Activated T-helper 1 cell treated with anti-CD3 and anti-CD28 coated beads, Interleukin-2, amount 50 U/mL, for 16 hours (primary cell): Measurements from ENCODE around the gene SUCLG2.
A peak's percentile ranks its signal among the peaks of the same experiment; 100 is the strongest.

ENCODE experiments used
- DNase-seq, 2 donors: peaks; one replicate each; pipeline ENCODE4 v3.0.0-alpha.2; 2020; ENCODE audit warnings: low read depth in 1 of 2, low spot score in 1 of 2

The SUCLG2 gene

DNA sequence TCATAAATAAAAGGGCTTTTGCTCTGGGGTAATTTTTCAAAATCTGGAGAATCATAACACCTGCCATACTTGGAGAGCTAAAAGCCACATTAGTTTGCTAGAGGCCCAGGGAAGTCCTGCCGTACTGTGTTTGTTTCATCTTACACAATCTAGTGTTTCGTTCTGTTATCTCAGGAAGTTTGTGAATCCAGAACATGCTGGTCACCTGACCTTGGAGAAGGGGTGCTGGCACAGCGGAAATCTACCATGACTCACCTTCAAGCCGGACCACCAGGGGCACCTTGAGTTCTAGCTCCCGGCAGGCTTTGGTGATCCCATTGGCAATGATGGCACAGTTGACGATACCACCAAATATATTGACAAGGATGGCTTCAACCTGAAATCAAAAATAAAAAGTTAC, 253.9 kb downstream of the SUCLG2 start:
- DNase-seq: no peak

DNA sequence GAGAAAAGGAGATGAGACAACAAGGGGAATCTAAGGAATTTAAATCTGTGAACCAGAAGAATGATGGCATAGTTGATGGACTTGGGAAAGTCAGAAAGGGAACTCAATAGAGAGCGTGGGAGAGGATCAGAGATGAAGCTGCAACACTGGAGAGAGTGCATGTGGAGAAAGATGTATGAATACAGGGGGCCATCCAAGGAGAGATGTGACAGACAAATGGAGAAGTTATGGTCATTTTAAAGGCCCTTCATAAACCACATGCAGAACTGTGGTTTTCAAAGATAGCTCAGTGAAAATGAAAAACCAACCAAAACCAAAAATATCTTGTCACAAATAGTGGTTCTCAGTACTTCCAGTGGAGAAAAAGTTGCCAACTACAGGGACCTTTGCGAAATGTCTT, 265.2 kb downstream of the SUCLG2 start:
- no peak for DNase-seq

DNA sequence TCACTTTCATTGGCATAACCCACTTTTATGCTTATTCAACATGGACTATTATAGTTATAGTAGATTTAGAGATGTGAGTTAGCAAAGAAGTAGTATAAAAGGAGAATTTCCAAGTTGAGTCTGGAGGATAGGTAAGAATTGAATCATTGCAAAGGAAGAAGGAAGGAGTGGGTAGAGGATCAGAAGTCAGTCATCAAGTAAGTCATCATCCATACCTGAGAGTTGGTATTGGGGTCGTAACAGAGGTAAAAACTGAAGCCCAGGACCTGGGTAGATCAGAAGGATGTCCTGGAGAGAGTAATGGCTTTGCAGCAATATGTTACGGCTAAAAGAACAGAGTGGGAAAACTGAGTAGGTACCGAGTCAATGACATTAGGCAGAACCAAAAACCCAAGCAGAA, 265.7 kb downstream of the SUCLG2 start:
- DNase-seq: no peak

DNA sequence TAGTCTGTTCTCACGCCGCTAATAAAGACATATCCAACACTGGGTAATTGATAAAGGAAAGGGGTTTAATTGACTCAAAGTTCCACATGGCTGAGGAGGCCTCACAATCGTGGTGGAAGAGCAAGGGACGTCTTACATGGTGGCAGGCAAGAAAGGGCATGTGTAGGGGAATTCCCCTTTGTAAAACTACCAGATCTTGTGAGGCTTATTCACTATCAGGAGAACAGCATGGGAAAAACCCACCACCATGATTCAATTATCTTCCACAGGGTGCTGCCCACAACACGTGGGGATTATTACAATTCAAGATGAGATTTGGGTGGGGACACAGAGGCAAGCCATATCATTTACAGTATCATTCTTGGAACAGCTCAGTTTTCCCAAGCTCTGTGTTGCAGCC, 268.0 kb downstream of the SUCLG2 start:
- no peak for DNase-seq

DNA sequence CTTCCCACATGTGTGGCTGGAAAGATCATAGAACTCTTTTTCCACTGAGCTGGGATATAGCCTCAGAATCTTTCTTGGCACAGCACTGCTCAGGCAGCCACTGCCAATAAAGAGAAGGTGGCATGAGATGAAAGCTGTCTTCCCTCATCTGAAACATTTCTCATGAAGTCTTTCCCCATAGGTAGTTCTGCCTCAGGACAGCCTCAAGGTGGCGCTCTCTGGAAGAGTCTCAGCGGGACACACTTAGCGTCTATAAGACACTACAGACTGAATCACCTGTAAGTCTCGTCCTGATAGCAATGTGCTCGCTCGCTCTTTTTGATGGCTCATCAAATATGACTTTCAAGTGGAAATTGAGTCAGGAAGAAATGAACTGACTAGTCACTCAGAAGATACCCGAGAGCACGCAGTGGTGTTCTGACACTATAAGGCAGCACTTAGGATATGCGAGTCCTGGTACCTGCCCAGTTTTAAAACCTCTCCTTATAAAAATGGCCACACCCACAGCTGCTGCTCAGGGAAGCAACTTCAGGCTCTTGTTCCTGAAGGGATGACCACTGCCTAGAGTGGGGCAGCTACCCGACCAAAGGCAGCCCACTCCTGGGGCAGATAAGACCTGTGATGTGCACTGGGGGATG, 269.5 kb downstream of the SUCLG2 start:
- peak in 1 of 2 donors; percentile 8 for DNase-seq

DNA sequence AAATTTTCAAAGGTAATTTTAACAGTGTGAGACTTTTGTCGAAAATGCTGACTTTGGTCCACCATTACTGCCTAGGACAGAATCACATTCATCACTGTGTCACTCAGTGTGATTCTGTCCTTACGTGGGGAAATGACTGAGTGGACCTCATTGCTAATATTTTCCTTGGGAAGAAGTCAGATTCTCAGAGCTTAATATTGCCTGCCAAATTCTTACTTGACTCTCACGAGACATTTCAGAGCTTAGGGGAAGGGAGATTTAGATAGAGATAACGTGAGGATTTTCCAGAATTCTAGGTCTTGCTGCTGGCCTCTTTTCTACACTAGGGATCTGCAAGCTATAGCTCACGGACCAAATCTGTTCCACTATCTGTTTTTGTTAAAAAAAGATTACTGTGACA, 270.4 kb downstream of the SUCLG2 start:
- DNase-seq: no peak

DNA sequence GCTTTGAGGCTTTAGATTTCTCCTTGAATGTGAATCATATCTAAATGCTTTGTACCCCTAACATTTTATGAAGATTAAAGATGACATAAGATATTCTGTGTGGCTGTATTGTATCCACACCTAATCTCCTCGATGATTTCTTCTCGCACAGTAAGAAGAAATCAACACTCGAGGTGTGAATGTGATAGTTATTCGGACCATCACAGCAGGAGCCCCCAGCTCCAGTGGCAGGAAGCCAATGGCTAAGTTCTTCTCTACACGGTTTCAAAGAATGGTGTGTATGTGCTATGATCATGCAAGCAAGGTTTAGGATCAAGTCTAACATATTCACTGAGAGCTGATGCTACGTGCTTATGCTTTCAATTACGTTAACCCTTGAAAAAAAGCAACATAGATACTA, 271.0 kb downstream of the SUCLG2 start:
- no peak for DNase-seq

DNA sequence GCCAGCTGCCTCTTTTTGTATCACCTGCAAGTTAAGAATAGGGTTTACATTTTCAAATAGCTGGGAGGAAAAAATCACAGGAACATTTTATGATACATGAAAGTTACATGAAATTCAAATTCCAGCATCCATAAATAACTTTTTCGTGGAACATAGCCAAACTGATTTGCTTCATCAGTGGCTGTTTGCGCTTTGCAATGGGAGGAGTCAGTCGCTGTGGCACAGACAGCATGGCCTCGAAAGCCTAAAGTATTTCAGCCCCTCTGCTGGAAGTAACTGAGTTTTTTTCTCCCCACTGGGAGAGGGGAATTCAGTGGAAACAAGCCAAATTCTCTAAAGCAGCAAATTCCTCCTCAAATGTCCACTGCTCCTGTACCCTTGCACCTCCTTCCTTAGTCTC, 271.9 kb downstream of the SUCLG2 start:
- no peak for DNase-seq

DNA sequence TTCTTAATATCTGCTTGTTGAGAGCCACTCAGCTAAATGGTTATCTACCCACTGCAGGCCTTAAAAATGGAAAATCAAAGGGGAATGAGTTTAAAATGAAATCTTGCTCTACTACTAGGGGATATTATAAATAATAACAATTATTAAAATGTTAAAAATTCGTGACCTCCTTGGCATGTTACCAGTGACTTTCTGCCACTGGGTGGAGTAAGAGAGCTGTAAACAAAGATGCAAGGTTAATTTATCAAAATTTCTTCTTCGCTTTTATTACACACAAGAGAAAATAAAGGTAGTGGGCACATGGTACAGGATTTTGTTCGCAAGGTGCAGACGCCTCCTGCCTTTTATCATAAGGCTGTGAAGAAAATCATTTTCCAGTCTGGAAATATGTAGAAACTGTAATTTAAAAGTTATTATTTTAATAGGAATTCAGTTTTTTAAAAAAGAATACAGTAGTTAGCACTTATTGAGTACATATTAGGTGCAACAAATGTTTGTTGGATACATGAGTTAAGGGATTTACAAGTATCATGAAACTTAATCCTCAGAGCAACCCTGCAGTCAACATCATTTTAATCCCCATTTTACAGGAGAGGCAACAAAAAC, 272.6 kb downstream of the SUCLG2 start:
- no peak for DNase-seq

DNA sequence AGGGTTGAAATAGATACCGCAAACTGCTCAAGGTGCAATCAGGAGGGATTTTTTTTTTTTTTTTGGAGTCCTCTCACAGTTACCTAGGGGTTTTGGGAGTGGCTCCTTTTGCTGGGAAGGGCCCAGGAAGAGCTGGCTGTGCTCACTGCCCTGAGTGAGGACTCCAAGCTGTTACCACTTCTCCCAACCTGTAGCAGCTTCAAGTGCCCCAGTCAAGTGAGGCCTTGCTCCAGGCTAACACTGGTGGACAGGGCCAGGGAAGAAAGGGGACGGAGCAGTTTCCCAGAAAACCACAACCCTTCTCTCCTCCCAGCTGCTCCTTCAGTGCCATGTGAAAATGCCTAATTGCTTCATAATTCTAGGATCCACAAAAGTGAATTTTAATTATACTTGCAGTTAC, 274.3 kb downstream of the SUCLG2 start:
- no peak for DNase-seq

DNA sequence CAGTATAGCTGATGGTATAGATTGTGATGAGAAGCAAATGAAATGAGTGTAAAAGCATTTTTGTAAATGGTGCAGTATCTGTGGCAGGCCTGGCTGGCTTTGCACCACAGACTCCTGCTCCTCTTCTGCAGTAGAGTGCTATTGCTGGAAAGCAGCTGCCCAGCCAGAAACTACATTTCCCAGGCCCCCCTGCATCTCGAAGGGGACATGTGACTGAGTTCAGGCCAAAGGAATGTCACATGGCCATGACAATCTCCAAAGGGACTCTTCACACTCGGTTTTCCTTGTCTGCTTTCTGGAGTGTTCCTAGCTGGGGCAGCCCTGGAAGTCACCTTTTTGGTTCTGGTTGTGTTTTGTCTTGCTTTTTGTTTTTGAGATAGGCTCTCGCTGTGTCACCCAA, 277.1 kb downstream of the SUCLG2 start:
- DNase-seq: no peak

DNA sequence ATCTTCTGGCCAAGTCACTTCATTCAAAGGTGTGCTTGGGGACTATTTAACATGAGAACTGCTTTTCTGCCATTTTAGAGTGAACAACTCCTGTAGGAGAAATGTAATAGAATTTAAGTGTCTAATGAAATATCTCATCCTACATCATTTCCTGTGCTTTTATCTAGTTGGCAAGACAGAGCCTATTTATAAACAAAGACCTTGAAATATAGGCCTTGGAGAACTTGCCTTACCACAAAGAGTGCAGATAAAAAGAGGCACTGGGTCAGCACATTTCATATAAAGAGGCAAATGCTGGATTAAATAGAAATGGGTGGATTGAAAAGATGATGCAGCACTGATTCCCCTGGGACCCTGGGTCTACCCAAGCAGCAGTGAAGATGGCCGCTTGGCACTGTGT, 278.0 kb downstream of the SUCLG2 start:
- no peak for DNase-seq

DNA sequence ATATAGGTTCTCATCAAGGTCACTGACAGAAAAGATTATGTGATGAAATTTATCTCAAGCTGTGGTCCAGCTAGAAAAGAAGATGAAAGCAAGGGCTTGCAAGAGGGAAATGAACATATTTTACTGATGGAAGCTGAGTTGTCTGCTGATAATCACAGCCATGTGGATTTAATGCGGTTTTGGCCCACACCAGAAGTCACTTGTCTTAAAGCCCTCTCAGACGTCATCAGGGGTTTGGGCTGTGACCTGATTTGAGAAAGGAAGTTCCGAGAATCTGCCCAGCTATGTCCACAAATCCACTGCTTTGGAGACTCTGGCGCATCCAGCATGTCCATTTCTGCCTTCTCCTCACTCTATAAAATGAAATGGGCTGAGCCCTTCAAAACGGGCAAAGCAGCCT, 278.4 kb downstream of the SUCLG2 start:
- no peak for DNase-seq

DNA sequence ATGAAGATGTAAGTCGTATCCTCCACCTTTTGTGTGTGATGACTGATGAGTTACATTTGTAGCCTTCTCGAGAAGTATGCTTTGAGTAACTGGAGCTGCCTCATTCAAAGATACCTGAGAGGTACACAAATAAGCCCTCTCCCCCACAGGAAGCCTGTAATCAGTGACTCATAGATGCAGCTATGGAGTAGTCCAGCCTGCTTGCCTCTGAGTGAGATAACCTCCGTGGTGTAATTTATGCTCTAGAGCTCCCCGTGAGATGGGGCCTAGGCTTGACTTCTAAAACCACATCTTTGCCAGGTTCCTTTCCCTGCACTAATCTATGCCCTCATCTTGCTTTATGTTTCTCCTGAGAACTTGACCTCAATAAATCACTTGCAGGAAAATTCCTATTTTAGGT, 291.7 kb downstream of the SUCLG2 start:
- no peak for DNase-seq

DNA sequence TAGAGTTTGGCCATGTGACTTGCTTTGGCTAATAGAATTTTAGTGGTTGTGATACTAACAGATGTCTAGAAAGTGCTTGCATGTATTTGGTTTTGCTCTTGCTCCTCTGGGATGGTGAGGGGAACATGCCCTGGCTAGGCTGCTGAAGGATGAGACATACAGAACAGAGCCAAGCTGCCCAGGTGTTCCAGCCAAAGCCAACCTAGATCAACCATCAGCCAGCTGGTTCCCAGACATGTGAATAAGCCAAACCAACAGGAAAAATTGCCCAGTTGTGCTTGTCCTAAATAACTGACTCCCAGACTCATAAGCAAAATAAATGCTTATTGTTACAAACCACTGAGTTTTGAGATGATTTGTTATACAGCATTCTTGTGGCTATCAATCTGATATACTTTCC, 292.6 kb downstream of the SUCLG2 start:
- no peak for DNase-seq

DNA sequence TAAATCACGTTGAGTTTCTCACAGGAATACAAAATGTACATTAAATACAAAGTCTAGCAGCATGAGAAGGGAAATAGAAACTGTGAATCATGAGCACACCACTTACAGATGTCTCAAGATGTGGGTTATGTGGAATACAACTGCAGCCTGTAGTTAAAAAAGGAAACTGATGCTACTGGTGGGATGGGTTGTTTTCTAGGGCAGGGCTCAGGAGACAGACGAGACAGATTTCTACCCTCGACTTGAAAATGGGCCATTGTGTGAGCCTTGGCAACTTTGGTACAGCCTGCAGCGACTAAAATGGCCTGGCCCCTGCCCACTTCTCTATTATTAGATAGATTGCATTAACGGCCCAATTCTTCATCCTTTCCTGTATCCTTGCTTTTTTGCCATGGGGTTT, 293.1 kb downstream of the SUCLG2 start:
- no peak for DNase-seq

DNA sequence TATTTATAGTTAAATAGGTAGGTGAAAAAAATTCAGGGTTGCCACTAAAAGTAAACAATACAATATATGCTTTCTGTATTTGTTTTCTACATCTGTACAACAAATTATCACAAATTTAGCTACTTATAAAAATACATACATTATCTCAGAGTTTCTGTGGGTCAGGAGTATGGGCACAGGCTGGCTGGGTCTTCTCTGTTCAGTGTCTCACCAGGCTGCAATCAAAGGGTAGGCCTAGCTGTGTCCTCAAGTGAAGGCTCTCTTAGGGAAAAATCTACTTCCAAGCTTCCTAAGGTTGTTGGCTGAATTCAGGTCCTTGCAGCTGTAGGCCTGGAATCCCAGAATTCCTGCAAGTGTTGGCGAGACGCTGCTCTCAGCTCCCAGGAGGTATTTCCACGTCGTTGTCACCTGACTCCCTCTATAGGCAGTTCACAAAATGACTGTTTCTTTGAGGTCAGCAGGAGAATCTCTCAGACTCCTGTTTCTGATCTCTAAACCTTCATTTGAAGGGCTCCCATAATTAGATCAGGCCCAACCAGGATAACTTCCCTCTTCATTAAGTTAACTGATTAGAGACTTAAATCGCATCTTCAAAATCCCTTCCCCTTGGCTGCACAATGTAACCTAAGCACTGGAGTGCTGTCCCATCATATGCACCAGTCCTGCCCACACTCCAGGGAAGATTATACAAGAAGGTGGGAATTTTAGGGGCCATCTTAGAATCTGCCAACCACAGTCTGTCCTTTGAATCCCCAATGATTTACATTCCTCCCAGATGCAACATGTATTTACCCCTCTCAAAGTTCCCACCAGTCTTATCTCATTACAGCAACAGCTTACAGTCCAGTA, 296.6 kb downstream of the SUCLG2 start:
- no peak for DNase-seq

DNA sequence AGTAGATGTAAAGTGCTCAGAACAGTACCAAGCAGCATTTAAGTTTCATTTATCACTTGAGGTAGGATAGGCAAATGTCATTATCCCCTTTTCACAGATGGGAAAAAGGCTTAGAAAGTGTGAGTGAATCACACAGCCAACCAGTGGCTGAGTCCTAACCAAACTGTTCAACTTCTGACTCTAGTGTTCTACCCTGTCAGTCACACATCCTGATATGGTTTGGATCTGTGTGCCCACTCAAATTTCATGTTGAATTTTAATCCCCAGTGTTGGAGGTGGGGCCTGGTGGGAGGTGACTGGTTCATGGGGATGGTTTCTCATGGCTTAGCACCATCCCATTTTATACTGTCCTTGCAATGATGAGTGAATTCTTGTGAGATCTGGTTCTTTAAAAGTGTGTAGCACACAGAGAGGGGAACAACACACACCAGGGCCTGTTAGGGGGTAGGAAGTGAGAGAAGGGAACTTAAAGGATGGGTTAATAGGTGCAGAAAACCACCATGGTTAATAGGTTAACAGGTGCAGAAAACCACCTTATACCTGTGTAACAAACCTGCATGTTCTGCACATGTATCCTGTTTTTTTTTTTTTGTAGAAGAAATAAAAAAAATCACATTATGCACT, 304.7 kb downstream of the SUCLG2 start:
- DNase-seq: no peak

DNA sequence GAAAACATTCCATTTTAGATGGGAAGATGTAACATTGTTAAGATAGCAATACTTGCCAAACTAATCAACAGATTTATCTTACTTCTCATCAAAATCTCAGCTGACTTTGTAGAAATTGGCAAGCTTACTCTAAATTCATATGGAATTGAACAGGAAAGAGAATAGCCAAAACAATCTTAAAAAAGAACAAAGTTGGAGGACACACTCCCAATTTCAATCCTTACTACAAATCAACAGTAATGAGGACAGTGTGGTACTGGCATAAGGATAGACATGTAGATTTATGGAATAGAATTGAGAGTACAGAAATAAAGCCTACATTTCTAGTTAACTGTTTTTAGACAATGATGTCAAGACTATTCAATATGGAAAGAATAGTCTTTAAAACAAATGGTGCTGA, 308.3 kb downstream of the SUCLG2 start:
- no peak for DNase-seq

DNA sequence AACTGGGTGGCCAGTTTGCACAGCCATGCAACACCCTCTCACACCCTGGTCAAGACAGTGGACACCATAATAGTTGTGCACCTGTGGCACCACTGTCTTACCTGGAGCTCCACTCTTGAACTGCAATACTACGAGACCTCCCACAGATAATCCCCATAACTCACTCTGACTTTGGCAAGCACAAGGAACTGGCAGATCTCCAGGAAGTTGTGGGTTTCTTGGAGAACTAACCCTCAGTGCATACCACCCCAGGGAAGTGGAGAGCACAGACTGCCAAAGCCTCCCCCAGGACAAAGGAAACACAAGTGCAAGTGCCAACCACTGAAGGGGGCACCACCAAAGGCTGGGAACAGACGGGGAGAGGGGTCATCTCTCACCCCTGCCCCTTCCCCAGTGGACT, 318.6 kb downstream of the SUCLG2 start:
- DNase-seq: no peak

DNA sequence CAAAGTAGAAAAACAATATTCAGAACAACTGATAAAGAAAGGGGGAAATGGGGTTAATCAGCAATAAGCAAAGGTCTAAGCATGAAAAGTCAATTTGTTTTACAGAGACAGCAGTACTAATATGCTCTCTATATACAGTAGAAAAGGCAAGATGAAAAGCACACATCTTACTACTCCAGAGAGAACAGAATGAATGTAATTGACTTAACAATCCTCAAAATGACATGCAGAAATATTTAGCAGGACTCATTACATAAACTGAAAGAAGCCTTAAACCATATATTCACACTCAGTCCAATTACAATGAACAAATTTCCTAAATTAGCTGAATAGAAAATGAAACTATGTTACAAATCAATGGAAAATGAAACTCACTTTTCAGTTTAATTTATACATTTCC, 319.8 kb downstream of the SUCLG2 start:
- no peak for DNase-seq

DNA sequence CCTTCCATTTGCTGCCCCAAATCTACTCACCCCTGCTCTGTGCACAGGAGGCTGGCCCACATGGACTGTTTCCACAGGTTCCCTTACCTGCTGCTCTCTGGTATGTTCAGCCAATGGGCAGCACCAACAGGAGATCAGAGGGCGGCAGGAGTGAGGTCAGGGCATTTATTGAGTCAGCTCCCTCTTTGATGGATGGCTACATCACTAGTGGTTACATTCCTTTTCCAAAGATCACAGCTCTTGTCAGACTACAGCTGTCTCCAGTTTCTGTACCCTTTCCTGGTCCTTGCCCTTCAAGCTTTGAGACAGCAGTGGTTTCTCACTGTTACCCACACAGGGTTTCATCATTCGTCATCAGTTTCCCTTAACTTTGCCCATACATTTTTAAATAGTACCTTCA, 325.1 kb downstream of the SUCLG2 start:
- DNase-seq: no peak
